Mesenchymal stem cell (in vitro differentiated cells and primary cell): ENCODE data around the gene OXGR1.
A peak's percentile ranks its signal among the peaks of the same experiment; 100 is the strongest.

Source experiments
- DNase-seq: peaks from one replicate; pipeline ENCODE4 v3.0.0-alpha.2; 2013
- H2AFZ ChIP-seq: one replicate; pipeline ENCODE4 v1.6.1; 2013; ENCODE audit warnings: low read depth, mild to moderate bottlenecking, control low read depth, inconsistent platforms, low read length, moderate library complexity
- H2AK5ac ChIP-seq: 2 replicates; pipeline ENCODE4 v1.6.1; 2013; ENCODE audit warnings: low read length, moderate library complexity, mild to moderate bottlenecking, inconsistent platforms; ENCODE audit not compliant: severe bottlenecking
- H2BK120ac ChIP-seq: one replicate; pipeline ENCODE4 v1.6.1; 2013; ENCODE audit warnings: low read depth, mild to moderate bottlenecking, inconsistent platforms, low read length, moderate library complexity
- H2BK12ac ChIP-seq, 2 experiments: one replicate each; pipeline ENCODE4 v1.6.1; 2013; ENCODE audit warnings: inconsistent platforms in 2 of 2, low read length in 2 of 2, mild to moderate bottlenecking in 2 of 2, moderate library complexity in 2 of 2, control low read depth in 1 of 2
- H2BK15ac ChIP-seq: one replicate; pipeline ENCODE4 v1.6.1; 2013; ENCODE audit warnings: mild to moderate bottlenecking, low read depth, inconsistent platforms; ENCODE audit not compliant: poor library complexity, severe bottlenecking
- H2BK5ac ChIP-seq: 2 replicates; pipeline ENCODE4 v1.6.1; 2013; ENCODE audit warnings: low read depth, mild to moderate bottlenecking, low read length, control low read depth, inconsistent platforms; ENCODE audit not compliant: poor library complexity, severe bottlenecking
- H3K14ac ChIP-seq, 2 experiments: one replicate each; pipeline ENCODE4 v1.6.1; 2013; ENCODE audit warnings: inconsistent platforms in 2 of 2, low read length in 2 of 2, control low read depth in 1 of 2, mild to moderate bottlenecking in 1 of 2, moderate library complexity in 1 of 2
- H3K18ac ChIP-seq, 2 experiments: one replicate each; pipeline ENCODE4 v1.6.1; 2013; ENCODE audit warnings: inconsistent platforms in 2 of 2, low read length in 2 of 2, control low read depth in 1 of 2, low read depth in 1 of 2, mild to moderate bottlenecking in 1 of 2
- H3K23ac ChIP-seq, 2 experiments: one replicate each; pipeline ENCODE4 v1.6.1; 2013; ENCODE audit warnings: inconsistent platforms in 2 of 2, low read length in 2 of 2, mild to moderate bottlenecking in 2 of 2, moderate library complexity in 2 of 2, control low read depth in 1 of 2
- H3K27ac ChIP-seq: 2 replicates; pipeline ENCODE4 v1.5.1; 2013; ENCODE audit warnings: mild to moderate bottlenecking, moderate library complexity, low read length, control low read depth, inconsistent platforms; ENCODE audit not compliant: poor library complexity, severe bottlenecking
- H3K27me3 ChIP-seq, 2 experiments: 2 replicates each; pipeline versions ENCODE4 v1.6.1 to v1.7.0; 2013; ENCODE audit warnings: low read length in 2 of 2, mild to moderate bottlenecking in 2 of 2, moderate library complexity in 2 of 2, control low read depth in 1 of 2, inconsistent platforms in 1 of 2; ENCODE audit not compliant: control insufficient read depth in 1 of 2, insufficient read depth in 1 of 2
- H3K36me3 ChIP-seq, 2 experiments: 2 replicates each; pipeline versions ENCODE4 v1.6.1 to v1.7.0; 2013; ENCODE audit warnings: low read length in 2 of 2, control low read depth in 1 of 2, inconsistent platforms in 1 of 2, low read depth in 1 of 2, mild to moderate bottlenecking in 1 of 2; ENCODE audit not compliant: insufficient read depth in 2 of 2, control insufficient read depth in 1 of 2
- H3K4ac ChIP-seq, 2 experiments: one replicate each; pipeline ENCODE4 v1.6.1; 2013; ENCODE audit warnings: inconsistent platforms in 2 of 2, low read length in 2 of 2, mild to moderate bottlenecking in 2 of 2, moderate library complexity in 2 of 2, control low read depth in 1 of 2, low read depth in 1 of 2
- H3K4me1 ChIP-seq: 2 replicates; pipeline ENCODE4 v1.6.1; 2013; ENCODE audit warnings: low read depth, low read length, control low read depth; ENCODE audit not compliant: control insufficient read depth, insufficient read depth
- H3K4me2 ChIP-seq: 2 replicates; pipeline ENCODE4 v1.6.1; 2013; ENCODE audit warnings: low read length, mild to moderate bottlenecking, inconsistent platforms; ENCODE audit not compliant: poor library complexity, severe bottlenecking
- H3K4me3 ChIP-seq, 2 experiments: 2 replicates each; pipeline versions ENCODE4 v1.5.1 to v1.7.0; 2013; ENCODE audit warnings: low read length in 2 of 2, mild to moderate bottlenecking in 2 of 2, control low read depth in 1 of 2, low read depth in 1 of 2; ENCODE audit not compliant: insufficient read depth in 1 of 2
- H3K79me1 ChIP-seq: replicated peaks from 2 replicates; pipeline ENCODE4 v1.6.1; 2013; ENCODE audit warnings: mild to moderate bottlenecking, control low read depth, low read length, inconsistent platforms; ENCODE audit not compliant: poor library complexity, severe bottlenecking
- H3K9ac ChIP-seq: 2 replicates; pipeline ENCODE4 v1.7.0; 2013; ENCODE audit warnings: mild to moderate bottlenecking, low read length, moderate library complexity
- H3K9me3 ChIP-seq: 2 replicates; pipeline ENCODE4 v1.7.0; 2013; ENCODE audit warnings: mild to moderate bottlenecking, low read length; ENCODE audit not compliant: control insufficient read depth
- H4K8ac ChIP-seq: one replicate; pipeline ENCODE4 v1.6.1; 2013; ENCODE audit warnings: inconsistent platforms, mild to moderate bottlenecking, low read length, moderate library complexity
- H4K91ac ChIP-seq: one replicate; pipeline ENCODE4 v1.6.1; 2013; ENCODE audit warnings: mild to moderate bottlenecking, low read length, inconsistent platforms
- WGBS: methylation state at CpG from one replicate; pipeline ENCODE4 v1.1.7; 2013; ENCODE audit warnings: mixed read lengths; 5-methylcytosine and 5-hydroxymethylcytosine counted together

Gene OXGR1

DNA sequence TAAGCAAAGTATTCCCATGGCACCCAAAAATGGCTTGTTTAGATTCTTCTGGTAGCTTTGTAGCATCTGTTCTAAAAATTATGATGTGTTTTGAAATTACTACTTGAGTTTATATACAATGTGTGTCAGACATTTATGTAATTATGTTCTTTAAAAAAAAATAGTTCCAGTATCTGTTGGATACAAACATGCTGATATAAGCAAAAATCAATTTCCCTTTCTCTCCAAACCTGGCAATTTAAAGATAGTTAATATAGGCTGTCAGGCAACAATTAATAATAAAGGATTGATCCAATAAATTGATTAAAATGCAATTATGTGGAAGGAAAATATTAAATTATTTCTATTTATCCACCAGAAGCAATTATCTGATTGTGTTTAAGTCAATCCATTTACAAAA is 41.7 kb downstream of the OXGR1 start:
- Histone ChIP-seq H3K23ac (no peak overlapping the region), H3K18ac (no peak overlapping the region), H3K27me3 (no peaks in the 10 kb centered on the region), H3K79me1 (no peaks in the 10 kb centered on the region), H3K9ac (no peak overlapping the region), H3K14ac (no peak overlapping the region), H3K4ac (no peak overlapping the region), H4K8ac (no peak overlapping the region), H3K4me2 (no peak overlapping the region), H2BK12ac (no peak overlapping the region), H3K9me3 (no peaks in the 10 kb centered on the region), H2AFZ (no peak overlapping the region), H2AK5ac (no peak overlapping the region), H3K4me3 (no peak overlapping the region), H2BK120ac (no peak overlapping the region), H3K4me1 (no peaks in the 10 kb centered on the region), H3K36me3 (no peaks in the 10 kb centered on the region), H3K27ac (no peak overlapping the region), H2BK15ac (no peak overlapping the region), H4K91ac (no peak overlapping the region), H2BK5ac (no peak overlapping the region)
- DNase-seq: no peak

- Histone ChIP-seq H2BK120ac (no peak overlapping the region), H3K4ac (no peak overlapping the region), H2AK5ac (no peak overlapping the region), H3K14ac (no peak overlapping the region), H2BK12ac (no peak overlapping the region), H2BK5ac (no peak overlapping the region), H3K27me3 (no peaks in the 10 kb centered on the region), H3K79me1 (no peaks in the 10 kb centered on the region), H3K4me2 (no peak overlapping the region), H3K18ac (no peak overlapping the region), H4K91ac (no peak overlapping the region), H3K4me1 (peaks cover 1% of the 10 kb centered on the region), H3K9ac (no peak overlapping the region), H4K8ac (no peak overlapping the region), H3K27ac (no peak overlapping the region), H3K36me3 (no peaks in the 10 kb centered on the region), H3K9me3 (no peaks in the 10 kb centered on the region), H2AFZ (no peak overlapping the region), H2BK15ac (no peak overlapping the region), H3K23ac (no peak overlapping the region), H3K4me3 (no peak overlapping the region)
- 91% methylated on average over 4 of the region's 11 CpGs for WGBS
- no peak for DNase-seq
Measured at GRCh38 chr13:96948127-96948526, 46.1 kb downstream of the OXGR1 start.

- Histone ChIP-seq H2BK5ac (no peak overlapping the region), H3K18ac (no peak overlapping the region), H3K14ac (no peak overlapping the region), H3K36me3 (no peaks in the 10 kb centered on the region), H3K79me1 (no peaks in the 10 kb centered on the region), H3K23ac (no peak overlapping the region), H3K4ac (no peak overlapping the region), H3K9ac (no peak overlapping the region), H2BK12ac (no peak overlapping the region), H3K9me3 (no peaks in the 10 kb centered on the region), H3K27me3 (no peaks in the 10 kb centered on the region), H2BK120ac (no peak overlapping the region), H4K91ac (no peak overlapping the region), H2AK5ac (no peak overlapping the region), H3K4me1 (peaks cover 1% of the 10 kb centered on the region), H2AFZ (no peak overlapping the region), H3K4me2 (no peak overlapping the region), H2BK15ac (no peak overlapping the region), H3K4me3 (no peak overlapping the region), H3K27ac (no peak overlapping the region), H4K8ac (no peak overlapping the region)
- WGBS: 96% methylated on average over 25 of the region's 27 CpGs
- no peak for DNase-seq
Measured at GRCh38 chr13:96947343-96947910, 46.8 kb downstream of the OXGR1 start.

DNA sequence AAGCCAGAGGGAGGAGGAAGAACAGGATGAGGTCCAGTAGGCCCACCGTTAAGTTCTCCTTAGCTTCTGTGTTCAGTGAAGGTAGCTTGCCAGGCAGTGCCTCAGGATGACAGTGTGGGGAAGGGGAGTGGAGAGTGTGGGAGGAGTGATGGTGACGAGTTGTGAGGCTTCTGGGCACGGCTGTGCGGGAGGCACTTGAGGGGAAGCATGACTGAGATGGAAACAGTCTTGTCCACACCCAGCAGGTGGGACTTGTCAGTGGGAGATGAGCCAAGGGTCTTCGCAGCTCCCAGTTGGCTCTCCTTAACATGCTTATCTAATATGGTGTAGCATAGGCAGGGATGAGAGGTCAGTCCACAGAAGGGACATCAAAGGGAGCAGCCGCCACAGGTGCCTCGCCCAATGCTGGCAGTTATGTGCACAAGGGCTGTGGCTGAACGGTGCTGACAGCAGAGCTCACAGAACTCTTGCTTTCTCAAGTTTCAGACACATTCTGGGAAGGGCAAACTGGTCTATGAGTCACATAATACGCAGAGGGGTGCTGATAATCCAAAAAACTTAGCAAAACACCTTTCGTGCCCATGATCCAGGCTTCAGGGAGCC is 47.5 kb downstream of the OXGR1 start:
- no peaks in the 10 kb centered on the region for H3K79me1 ChIP-seq
- H2AK5ac ChIP-seq: no peak overlapping the region
- H3K18ac ChIP-seq: no peak overlapping the region
- no peaks in the 10 kb centered on the region for H3K9me3 ChIP-seq
- H2BK5ac ChIP-seq: no peak overlapping the region
- no peak overlapping the region for H2BK120ac ChIP-seq
- no peak overlapping the region for H2BK12ac ChIP-seq
- H3K4ac ChIP-seq: no peak overlapping the region
- H3K4me2 ChIP-seq: no peak overlapping the region
- no peaks in the 10 kb centered on the region for H3K36me3 ChIP-seq
- no peak overlapping the region for H4K91ac ChIP-seq
- H3K14ac ChIP-seq: peak overlapping the region in 1 of 2 experiments; percentile 50
- H3K23ac ChIP-seq: no peak overlapping the region
- H3K4me1 ChIP-seq: peaks cover 1% of the 10 kb centered on the region
- H2BK15ac ChIP-seq: no peak overlapping the region
- DNase-seq: no peak
- H4K8ac ChIP-seq: no peak overlapping the region
- no peaks in the 10 kb centered on the region for H3K27me3 ChIP-seq
- no peak overlapping the region for H2AFZ ChIP-seq
- no peak overlapping the region for H3K4me3 ChIP-seq
- H3K9ac ChIP-seq: no peak overlapping the region
- 88% methylated on average over 10 of the region's 10 CpGs for WGBS
- no peak overlapping the region for H3K27ac ChIP-seq
